Osteocyte (in vitro differentiated cells): ENCODE measurements around the gene STX19. TPM values are rescaled to one million over a fixed set of nuclear protein-coding genes. Genes with fewer than 3 reads are reported as not detected.

Experiments used
- DNase-seq: peaks from one replicate; pipeline ENCODE4 v3.0.0; 2021; ENCODE audit warnings: mixed read lengths; ENCODE audit not compliant: unreplicated experiment; ENCODE audit errors: extremely low spot score
- H3K27ac Mint-ChIP-seq: one replicate; pipeline ENCODE4 v1.8.0; 2021; ENCODE audit warnings: mild to moderate bottlenecking, mixed read lengths; ENCODE audit not compliant: unreplicated experiment
- H3K27me3 Mint-ChIP-seq: one replicate; pipeline ENCODE4 v1.8.0; 2021; ENCODE audit warnings: mixed read lengths; ENCODE audit not compliant: unreplicated experiment
- H3K36me3 Mint-ChIP-seq: one replicate; pipeline ENCODE4 v1.8.0; 2021; ENCODE audit warnings: mixed read lengths; ENCODE audit not compliant: unreplicated experiment
- H3K4me1 Mint-ChIP-seq: one replicate; pipeline ENCODE4 v1.8.0; 2021; ENCODE audit warnings: mixed read lengths; ENCODE audit not compliant: unreplicated experiment
- H3K4me3 Mint-ChIP-seq: one replicate; pipeline ENCODE4 v1.8.0; 2021; ENCODE audit warnings: mild to moderate bottlenecking, moderate library complexity, mixed read lengths; ENCODE audit not compliant: unreplicated experiment
- H3K9me3 Mint-ChIP-seq: one replicate; pipeline ENCODE4 v1.8.0; 2021; ENCODE audit warnings: mixed read lengths; ENCODE audit not compliant: unreplicated experiment
- total RNA-seq: library from RNA; stranded (reverse); gene quantifications from 2 replicates; pipeline ENCODE4 v1.2.1, GENCODE V29; 2021
- TF ChIP-seq, protein P1 (sequence below): fragments of 200-600 bp; sonication (generic); IDR thresholded peaks from 2 replicates; pipeline ENCODE4 v1.5.0; 2021; ENCODE audit warnings: antibody characterized with exemption, mild to moderate bottlenecking, moderate library complexity

The STX19 gene
- total RNA-seq, 1 donor from 2014 or later: not detected

GRCh38 chr3:94001827-94002495 lies 26.4 kb downstream of the STX19 start:
- Mint-ChIP-seq H3K27me3 (no peaks in the 10 kb centered on the region), H3K4me3 (no peak overlapping the region), H3K9me3 (no peaks in the 10 kb centered on the region), H3K36me3 (no peaks in the 10 kb centered on the region), H3K4me1 (peaks cover 2% of the 10 kb centered on the region), H3K27ac (no peak overlapping the region)
- TF ChIP-seq, protein P1, sequence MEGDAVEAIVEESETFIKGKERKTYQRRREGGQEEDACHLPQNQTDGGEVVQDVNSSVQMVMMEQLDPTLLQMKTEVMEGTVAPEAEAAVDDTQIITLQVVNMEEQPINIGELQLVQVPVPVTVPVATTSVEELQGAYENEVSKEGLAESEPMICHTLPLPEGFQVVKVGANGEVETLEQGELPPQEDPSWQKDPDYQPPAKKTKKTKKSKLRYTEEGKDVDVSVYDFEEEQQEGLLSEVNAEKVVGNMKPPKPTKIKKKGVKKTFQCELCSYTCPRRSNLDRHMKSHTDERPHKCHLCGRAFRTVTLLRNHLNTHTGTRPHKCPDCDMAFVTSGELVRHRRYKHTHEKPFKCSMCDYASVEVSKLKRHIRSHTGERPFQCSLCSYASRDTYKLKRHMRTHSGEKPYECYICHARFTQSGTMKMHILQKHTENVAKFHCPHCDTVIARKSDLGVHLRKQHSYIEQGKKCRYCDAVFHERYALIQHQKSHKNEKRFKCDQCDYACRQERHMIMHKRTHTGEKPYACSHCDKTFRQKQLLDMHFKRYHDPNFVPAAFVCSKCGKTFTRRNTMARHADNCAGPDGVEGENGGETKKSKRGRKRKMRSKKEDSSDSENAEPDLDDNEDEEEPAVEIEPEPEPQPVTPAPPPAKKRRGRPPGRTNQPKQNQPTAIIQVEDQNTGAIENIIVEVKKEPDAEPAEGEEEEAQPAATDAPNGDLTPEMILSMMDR: no peak
- no peak for DNase-seq

GRCh38 chr3:94001191-94001590 lies 27.2 kb downstream of the STX19 start:
- no peak for DNase-seq
- peaks cover 2% of the 10 kb centered on the region for H3K4me1 Mint-ChIP-seq

GRCh38 chr3:93994056-93994455 lies 34.3 kb downstream of the STX19 start:
- Mint-ChIP-seq H3K4me1 (peaks cover 3% of the 10 kb centered on the region), H3K9me3 (no peaks in the 10 kb centered on the region), H3K27ac (no peak overlapping the region)

More at GRCh38 chr3:94001191-94001590, 27.2 kb downstream of the STX19 start:
- no peaks in the 10 kb centered on the region for H3K27me3 Mint-ChIP-seq
- no peaks in the 10 kb centered on the region for H3K36me3 Mint-ChIP-seq
- H3K9me3 Mint-ChIP-seq: no peaks in the 10 kb centered on the region
- H3K4me3 Mint-ChIP-seq: no peak overlapping the region
- H3K27ac Mint-ChIP-seq: no peak overlapping the region
- TF ChIP-seq, protein P1: no peak

GRCh38 chr3:93992207-93992606 lies 36.2 kb downstream of the STX19 start:
- TF ChIP-seq, protein P1: no peak
- Mint-ChIP-seq H3K4me1 (peaks cover 17% of the 10 kb centered on the region), H3K27me3 (no peaks in the 10 kb centered on the region), H3K27ac (no peak overlapping the region), H3K4me3 (no peak overlapping the region), H3K9me3 (no peaks in the 10 kb centered on the region), H3K36me3 (no peaks in the 10 kb centered on the region)
- DNase-seq: no peak

More at GRCh38 chr3:93994056-93994455, 34.3 kb downstream of the STX19 start:
- Mint-ChIP-seq H3K36me3 (no peaks in the 10 kb centered on the region), H3K4me3 (no peak overlapping the region), H3K27me3 (no peaks in the 10 kb centered on the region)
- no peak for DNase-seq
- TF ChIP-seq, protein P1: no peak

DNA sequence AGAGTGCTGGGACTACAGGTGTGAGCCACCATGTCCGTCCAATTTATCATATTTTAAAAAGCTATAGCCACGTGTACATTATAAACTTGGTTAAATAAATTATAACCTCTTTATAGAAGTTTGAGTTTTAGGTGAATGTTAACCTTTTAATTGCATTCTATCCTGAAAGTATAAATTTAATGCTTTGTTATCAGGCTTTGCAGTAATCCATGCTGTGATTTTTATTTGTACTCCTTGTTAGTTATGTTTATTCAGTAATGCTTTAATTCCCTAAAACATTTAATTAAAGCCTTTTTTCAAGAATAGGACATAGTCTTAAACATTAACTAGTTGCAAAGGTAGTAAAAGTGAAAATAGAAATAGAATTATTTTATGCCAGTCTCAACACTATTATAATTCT lies 36.8 kb downstream of the STX19 start:
- no peak overlapping the region for H3K27ac Mint-ChIP-seq
- no peaks in the 10 kb centered on the region for H3K27me3 Mint-ChIP-seq
- H3K36me3 Mint-ChIP-seq: no peaks in the 10 kb centered on the region
- no peak overlapping the region for H3K4me3 Mint-ChIP-seq
- no peak for DNase-seq
- no peaks in the 10 kb centered on the region for H3K9me3 Mint-ChIP-seq
- TF ChIP-seq, protein P1: no peak
- peaks cover 17% of the 10 kb centered on the region for H3K4me1 Mint-ChIP-seq
